ENCODE measurements around the gene TNFSF9. TPM values are rescaled to one million over a fixed set of nuclear protein-coding genes. Genes with fewer than 3 reads are reported as not detected.

TNFSF9 gene
- total and polyA plus RNA-seq, 2 of the 8 experiments (the other 6 are each of a cell fraction or from before 2014, with no cell fraction given), result 1.7 to 4.4 TPM

DNA sequence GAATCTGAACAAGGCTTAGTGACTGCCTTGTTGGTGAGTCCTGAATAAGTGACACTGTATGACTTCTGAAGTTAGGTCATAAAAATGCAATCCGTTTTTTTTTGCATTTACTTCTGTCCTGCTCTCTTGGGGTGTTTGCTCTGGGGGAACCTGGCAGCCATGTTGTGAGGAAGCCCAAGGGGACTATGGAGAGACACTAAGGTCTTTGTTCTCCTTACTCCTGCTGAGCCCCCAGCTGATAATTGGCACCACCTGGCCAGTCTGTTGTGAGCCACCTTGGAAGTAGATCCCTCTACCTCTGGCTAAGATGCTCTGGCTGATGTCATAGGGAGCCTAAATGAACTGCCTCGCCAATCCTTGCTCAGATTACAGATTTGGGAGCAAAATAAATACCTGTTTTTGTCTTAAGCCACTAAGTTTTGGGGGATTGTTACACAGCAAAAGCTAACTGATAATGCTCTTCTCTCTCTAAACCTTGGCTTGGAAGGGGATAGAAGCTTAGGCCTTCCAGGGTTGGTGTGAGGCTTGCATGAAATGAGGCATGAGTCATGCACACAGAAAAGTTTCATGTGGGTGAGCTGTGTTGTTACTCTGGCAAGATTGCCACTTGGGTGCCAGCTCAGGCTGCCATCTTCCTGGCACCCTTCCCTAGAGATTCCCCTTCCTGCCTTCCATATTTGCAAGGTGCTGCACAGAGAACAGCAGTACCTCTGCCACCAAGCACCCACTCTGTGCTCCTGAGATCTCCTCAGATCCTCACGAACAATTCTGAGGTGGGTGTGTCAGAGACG lies 38.8 kb upstream of the TNFSF9 start (continued):
- TF ChIP-seq, protein P1, sequence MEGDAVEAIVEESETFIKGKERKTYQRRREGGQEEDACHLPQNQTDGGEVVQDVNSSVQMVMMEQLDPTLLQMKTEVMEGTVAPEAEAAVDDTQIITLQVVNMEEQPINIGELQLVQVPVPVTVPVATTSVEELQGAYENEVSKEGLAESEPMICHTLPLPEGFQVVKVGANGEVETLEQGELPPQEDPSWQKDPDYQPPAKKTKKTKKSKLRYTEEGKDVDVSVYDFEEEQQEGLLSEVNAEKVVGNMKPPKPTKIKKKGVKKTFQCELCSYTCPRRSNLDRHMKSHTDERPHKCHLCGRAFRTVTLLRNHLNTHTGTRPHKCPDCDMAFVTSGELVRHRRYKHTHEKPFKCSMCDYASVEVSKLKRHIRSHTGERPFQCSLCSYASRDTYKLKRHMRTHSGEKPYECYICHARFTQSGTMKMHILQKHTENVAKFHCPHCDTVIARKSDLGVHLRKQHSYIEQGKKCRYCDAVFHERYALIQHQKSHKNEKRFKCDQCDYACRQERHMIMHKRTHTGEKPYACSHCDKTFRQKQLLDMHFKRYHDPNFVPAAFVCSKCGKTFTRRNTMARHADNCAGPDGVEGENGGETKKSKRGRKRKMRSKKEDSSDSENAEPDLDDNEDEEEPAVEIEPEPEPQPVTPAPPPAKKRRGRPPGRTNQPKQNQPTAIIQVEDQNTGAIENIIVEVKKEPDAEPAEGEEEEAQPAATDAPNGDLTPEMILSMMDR (IDR thresholded peaks at IDR 0.05; ENCODE audit: control extremely low read depth in 1 of 3, insufficient read depth in 1 of 3, low read depth in 1 of 3, low read length in 3 of 3), result no peak
- TF ChIP-seq TAF7 (optimal IDR thresholded peaks at IDR 0.05; ENCODE audit: borderline replicate concordance, low read depth, low read length), result no peak
- TF ChIP-seq SP1 (IDR thresholded peaks at IDR 0.05; ENCODE audit: low read depth, low read length), result no peak
- no peak for TF ChIP-seq POLR2A (IDR thresholded peaks at IDR 0.05; ENCODE audit: control extremely low read depth in 1 of 2, low read depth in 2 of 2, low read length in 2 of 2)
- TF ChIP-seq, protein P2, sequence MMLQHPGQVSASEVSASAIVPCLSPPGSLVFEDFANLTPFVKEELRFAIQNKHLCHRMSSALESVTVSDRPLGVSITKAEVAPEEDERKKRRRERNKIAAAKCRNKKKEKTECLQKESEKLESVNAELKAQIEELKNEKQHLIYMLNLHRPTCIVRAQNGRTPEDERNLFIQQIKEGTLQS (IDR thresholded peaks at IDR 0.05; ENCODE audit: insufficient read depth, low read depth, low read length), result no peak
- no peak for TF ChIP-seq SIN3A (conservative IDR thresholded peaks at IDR 0.05 in 1 of 2, IDR thresholded peaks at IDR 0.05 in 1 of 2; ENCODE audit: low read depth in 1 of 2, low read length in 2 of 2)
- no peak for TF ChIP-seq MAFK (IDR thresholded peaks at IDR 0.05; ENCODE audit: low read depth, low read length)
- TF ChIP-seq RXRA (IDR thresholded peaks at IDR 0.05; ENCODE audit: insufficient read depth, low read depth, low read length), result no peak
- no peak for TF ChIP-seq SIX5 (IDR thresholded peaks at IDR 0.05; ENCODE audit: low read depth, low read length)

Data from H1 (cell line).